CD4-positive, alpha-beta T cell treated with Interleukin-6 for 4 hours (primary cell): Measurements from ENCODE around the gene POLDIP3.
A peak's percentile ranks its signal among the peaks of the same experiment; 100 is the strongest.
"Not testable (repeated sequence)": the region's sequence is repeated elsewhere in the genome, so short reads cannot be mapped to it uniquely, and the experiment has no call there.

Experiments
- DNase-seq: peaks from one replicate; pipeline ENCODE4 v3.0.0-alpha.2; 2020; ENCODE audit warnings: mixed read lengths

Gene POLDIP3

DNA sequence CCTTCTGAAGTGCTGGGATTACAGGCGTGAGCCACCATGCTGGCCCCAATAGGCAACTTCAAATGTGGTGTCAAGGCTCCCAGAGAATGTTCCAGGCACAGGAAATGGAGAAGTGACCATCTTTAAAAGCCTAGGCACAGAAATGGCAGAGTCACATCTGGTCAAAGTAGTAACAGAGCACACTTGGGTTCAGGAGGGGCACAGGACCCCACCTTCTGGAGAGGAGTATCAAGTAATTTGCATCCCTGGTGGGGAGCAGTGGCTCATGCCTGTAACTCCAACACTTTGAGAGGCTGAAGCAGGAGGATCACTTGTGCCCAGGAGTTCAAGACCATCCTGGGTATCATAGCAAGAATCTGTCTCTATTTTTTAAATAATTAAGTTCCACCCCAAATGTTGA is 31.7 kb downstream of the POLDIP3 start:
- no peak for DNase-seq

DNA sequence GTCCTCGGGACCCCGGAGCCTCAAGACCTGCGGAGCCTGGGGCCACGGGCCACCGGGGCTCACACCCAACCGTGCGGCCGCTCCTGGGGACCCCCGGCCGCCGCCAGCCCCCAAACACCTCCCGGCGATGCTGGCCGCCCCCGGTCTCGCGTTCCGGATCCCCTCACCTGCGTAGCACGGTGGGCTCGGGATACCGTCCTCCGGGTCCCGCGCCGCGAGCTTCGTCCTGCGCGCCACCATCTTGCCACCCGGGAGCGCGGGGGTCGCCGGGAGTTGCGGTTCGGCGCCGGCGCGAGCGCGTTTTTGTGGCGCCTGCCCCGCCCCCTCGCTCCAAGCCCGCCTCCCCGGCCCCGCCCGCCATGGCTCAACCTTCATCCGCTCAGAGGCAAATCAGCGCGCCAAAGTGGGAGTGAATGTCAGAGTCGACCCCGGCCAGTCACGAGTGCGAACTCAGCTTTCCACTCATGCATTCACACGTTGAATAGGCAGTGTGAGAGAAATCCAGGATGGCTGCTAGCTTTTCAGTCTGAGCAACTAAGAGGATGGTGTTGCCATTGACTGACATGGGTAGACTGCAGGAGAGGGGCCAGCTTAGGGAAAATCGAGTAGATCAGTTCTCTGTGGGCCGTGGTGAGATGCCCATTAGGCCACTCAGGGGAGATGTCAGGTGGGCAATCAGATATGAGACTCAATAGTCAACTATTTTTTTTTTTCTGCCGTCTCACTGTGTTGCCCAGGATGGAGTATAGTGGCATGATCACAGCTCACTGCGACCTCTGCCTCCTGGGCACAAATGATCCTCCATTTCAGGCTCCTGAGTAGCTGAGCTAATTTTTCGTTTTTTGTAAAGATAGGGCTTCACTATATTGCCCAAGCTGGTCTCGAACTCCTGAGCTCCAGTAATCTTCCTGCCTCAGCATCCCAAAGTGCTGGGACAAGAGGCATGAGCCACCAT is 32.6 kb downstream of the POLDIP3 start:
- DNase-seq: peak; percentile 87

DNA sequence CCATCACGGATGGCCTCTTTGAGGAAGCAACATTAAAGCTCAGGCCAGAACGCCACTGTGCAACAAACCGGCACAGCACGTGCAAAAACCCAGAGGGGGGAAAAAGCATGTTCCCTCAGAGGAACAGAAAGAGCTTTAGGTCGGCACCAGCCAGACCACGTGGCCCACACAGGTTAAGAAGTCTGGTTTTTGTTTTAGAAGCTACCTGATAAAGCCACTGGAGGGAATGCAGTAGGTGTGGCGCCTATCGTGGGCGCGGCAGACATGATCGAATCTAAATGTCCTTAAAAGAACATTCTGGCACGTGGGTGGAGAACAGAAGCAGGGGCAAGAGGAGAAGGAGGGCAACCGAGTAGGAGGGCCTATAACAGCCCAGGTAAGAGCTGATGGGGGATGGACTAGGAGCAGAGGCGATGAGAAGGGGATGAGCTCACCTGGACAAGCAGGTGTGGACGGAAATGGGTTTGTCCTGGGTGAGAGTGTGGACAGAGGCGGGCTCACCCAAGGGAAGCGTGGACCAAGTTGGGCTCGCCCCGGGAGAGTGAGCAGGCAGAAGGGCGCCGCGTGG is 33.4 kb downstream of the POLDIP3 start:
- not testable (repeated sequence) for DNase-seq

DNA sequence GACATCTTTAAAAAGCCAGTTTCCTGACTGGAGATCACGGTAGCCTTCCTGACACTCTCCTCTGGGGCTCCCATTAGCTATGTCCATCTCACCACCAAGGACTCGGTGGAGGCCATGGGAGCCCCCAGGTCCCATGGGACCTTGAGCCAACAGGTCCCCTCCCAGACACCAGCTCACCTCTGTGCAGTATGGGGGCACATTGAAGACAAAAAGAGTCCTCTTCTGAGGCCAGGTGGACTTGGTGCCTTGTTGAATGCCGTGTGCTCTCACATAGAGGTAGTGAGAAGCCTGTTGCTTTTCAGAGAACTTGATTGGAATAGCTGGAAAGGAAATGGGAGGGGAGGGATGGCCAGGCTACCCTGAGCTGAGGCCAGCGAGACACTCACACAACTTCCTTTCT is 34.6 kb downstream of the POLDIP3 start:
- not testable (repeated sequence) for DNase-seq

DNA sequence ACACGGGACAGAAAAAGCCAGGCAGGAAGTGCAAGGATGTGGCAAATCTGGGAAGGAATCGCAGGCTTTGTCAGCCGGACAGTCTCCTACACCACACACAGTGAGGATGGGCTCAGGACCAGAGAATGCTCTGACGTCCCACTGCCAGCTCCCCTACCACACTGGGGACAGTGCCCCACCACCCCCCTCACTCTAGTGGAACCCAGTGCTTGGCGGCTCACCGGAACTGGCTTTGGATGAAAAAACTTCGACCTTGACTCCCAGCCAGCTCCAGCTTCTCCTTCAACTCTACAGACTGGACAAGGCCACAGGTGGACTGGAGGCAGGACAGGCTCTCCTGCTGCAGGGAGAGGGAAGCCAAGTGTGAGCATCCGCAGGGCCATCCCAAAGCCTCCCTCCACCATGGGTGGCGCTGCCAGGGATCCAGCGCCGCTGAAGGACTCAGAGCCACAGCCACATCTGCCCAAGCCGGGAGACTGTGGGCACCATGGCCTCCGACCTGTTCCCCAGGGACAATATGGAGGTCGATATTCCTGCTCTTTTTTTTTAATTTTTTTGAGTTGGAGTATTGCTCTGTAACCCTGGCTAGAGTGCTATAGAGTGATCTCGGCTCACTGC is 37.0 kb downstream of the POLDIP3 start:
- DNase-seq: no peak

DNA sequence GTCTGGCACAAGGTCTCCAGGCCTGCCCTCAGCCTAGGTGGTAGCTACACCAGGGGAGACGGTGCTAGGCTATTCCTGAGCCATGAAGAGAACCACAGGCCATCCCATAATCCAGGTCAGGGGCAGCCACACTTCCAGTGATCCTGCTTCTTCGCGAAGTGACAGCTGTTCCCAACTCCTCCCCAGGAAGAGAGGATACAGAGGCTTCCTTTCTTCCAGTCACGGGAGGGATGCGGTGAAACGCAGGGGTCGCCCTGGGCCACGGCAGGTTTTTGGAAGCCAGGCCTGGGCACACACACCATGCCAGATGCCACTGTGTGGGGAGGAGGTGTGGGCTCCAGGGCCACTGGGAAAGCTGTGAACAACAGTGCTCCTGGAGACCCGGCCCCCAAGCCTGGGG is 37.5 kb downstream of the POLDIP3 start:
- not testable (repeated sequence) for DNase-seq

DNA sequence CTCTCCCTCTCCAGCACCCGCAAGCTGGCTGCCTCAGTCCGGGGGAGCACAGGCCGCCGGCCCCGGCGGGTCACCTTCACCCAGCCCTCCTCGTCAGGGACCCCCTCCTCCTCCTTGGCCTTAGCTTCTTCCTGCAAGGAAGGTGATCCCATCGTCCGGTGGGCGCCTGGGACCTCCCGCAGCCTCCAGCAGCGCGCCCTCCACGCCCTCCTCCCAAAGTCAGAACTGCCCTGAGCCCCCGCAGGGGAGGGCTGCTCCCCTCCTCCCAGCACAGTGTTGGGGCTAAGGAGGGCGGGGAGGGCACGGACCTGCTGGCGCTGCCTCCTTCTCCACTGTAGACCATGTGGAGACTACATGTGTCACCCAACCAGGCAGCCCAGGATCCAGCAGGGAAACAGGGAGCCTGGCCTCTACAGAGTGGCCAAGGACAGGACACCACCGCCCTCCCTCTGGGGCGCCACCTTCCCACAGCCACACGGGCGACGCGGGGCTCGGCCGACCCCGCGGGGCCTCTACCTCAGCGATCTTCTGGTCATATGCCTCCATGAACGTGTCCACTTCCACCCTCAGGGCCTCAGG is 38.6 kb downstream of the POLDIP3 start:
- not testable (repeated sequence) for DNase-seq

DNA sequence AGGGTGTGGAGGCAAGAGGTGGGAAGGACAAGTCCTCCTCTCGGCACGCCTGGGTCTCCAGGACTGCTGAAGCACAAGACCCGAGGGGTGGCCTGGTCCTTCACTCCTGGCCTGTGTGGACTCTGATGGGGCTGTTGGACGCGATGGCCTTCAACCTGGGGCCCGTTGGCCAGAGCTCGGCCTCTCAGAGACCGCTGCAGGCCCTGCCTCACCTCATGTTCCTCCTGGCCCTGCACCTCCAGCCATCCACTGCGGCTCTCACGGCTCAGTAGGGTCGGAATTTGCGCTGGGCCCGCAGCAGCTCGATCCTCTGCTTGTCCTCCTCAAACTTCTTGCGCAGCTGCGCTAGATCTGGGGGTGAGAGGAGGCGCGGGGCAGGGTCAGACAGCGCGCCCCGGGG is 40.2 kb downstream of the POLDIP3 start:
- DNase-seq: not testable (repeated sequence)

DNA sequence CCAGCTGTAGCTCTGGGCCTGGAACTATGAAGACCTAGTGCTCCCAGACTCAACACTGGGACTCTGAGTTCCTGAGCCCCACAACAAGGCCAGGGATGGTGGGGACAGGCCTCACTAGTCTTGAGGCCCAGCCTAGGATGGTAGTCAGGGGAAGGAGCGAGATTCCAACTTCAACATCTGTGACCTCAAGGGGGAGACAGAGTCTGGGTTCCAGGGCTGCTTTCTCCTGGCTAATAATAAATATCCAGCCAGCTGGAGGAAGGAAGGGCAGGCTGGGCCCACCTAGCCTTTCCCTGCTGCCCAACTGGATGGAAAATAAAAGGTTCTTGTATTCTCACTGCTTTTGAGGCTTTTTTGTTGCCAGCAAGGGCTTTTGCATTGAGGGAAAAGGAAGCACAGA is 40.6 kb downstream of the POLDIP3 start:
- not testable (repeated sequence) for DNase-seq

DNA sequence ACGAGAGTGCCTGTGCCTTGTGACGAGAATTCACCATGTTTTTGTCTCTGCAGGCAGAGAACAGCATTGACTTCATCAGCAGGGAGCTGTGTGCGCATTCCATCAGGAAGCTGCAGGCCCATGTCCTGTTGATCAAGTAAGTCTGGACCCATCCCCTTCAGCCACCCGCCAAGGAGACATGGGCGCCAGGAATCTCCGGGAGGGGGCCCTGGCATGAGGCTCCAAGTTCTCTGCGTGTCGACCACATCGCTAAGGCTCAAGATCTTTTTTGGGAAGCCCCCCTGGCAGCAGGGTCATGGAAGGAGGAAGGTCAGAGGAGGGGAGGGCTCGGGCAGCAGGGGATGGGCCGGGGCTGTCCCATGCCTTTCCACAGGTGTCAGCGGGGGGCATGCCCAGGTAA is 43.6 kb downstream of the POLDIP3 start:
- not testable (repeated sequence) for DNase-seq

DNA sequence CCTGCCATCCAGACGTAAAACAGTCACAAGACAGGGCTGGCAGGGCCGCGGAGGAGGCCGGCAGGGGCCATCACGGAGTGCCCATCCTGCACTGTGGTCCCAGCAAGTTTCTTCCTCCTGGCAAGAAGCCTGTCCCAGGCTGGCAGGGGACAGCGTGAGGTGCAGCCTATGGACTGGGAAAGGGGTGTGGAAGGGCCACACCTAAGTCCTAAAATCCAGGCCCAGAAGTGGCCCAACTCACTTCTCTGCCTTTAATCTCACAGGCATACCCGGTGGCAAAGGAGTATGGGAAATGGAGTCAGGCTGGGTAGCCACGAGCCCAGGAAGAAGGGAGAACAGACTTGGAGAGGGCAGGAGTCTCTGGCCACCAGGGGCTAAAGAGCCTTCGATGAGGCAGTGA is 44.1 kb downstream of the POLDIP3 start:
- not testable (repeated sequence) for DNase-seq

DNA sequence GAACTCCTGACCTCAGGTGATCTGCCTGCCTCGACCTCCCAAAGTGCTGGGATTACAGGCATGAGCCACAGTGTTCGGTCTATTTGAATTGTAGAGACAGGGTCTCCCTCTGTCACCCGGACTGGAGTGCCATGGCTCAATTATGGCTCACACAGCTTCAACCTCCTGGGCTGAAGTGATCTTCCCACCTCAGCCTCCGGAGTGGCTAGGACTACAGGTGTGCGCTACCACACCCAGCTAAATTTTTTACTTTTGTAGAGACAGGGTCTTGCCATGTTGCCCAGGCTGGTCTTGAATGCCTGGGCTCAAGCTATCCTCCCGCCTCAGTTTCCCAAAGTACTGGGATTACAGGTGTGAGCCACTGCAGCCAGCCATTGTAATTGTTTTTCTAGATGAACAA is 46.7 kb downstream of the POLDIP3 start:
- not testable (repeated sequence) for DNase-seq

DNA sequence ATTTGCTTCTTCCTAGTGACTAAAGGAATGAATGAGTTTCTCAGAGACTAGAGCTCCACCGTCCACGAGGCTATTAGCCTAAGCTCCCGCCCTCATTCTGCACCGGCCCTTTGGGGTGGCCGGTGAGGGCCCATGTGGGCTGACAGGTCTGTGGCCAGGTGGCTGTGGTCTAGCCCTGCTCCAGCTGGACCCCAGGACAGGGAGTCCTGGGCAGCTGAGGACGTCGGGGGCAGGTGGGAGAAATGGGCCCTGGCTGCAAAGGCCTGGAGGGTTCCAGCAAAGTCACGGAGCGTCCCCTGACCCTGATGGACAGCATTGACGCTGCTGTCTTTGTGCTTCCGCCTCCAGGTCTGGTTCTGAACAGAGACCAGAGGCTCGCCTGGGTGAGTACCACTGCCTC is 48.7 kb downstream of the POLDIP3 start:
- DNase-seq: no peak

DNA sequence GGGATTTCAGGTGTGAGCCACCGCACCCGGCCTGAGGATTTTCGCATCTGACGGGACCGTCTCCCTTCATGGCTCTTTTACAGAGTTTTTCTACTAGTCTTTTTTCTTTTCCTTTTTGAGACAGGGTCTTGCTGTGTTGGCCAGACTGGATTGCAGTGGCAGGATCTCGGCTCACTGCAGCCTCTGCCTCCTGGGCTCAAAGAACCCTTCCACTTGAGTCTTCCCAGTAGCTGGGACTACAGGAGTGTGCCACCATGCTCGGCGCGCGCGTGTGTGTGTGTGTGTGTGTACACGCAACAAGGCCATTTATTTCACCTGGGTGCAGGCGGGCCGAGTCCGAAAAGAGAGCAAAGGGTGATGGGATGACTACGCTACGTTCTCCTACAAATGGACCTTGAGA is 50.0 kb downstream of the POLDIP3 start:
- DNase-seq: no peak

DNA sequence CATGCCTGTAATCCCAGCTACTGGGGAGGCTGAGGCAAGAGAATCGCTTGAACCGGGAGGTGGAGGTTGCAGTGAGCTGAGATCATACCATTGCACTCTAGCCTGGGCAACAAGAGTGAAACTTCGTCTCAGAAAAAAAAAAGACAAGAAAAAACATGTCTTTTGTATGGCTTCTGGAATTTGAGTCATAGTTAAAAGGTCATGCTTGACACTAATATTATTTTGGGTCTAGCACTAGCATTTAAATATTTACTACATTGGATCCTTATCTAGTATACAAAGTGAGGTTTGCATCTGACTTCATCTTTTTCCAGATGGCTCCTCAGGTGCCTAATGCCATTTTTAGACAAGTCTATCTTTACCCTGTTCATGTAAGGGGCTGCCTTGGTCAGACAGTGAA is 50.7 kb downstream of the POLDIP3 start:
- DNase-seq: not testable (repeated sequence)

DNA sequence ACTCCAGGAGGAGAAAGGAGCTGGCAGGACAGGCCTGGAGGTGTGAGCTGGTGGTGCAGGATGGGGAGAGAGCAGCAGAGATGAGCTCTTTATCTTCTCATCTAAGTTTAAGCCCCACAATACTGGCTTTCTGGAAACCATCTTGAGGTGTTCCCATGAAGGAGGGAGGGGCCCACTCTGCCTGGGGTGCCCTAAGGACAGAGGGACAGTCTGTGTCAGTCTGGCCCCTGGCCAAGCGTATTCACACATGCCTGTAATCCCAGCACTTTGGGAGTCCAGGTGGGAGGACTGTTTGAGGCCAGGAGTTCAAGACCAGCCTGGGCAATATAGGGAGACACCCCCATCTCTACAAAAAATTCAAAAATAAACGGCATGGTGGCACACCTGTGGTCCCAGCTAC is 52.0 kb downstream of the POLDIP3 start:
- no peak for DNase-seq

DNA sequence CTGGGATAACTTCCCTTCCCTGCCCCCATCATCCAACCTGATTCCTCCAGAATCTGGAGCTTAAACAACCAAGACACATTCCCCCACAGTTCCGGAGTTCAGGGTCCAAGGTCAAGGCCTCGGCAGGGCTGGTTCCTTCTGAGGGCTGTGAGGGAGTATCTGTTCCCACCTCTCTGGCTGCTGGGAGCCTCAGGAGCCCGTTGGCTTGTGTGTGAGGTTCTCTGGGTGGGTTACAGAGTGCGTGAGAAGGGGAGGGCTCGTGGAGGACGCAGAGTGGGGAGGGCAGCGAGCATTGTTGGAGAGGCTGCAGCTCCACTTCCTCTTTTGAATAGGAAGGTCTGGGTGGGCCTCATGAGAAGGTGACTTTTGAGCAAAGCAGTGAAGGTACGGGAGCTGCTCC is 52.4 kb downstream of the POLDIP3 start:
- DNase-seq: no peak

DNA sequence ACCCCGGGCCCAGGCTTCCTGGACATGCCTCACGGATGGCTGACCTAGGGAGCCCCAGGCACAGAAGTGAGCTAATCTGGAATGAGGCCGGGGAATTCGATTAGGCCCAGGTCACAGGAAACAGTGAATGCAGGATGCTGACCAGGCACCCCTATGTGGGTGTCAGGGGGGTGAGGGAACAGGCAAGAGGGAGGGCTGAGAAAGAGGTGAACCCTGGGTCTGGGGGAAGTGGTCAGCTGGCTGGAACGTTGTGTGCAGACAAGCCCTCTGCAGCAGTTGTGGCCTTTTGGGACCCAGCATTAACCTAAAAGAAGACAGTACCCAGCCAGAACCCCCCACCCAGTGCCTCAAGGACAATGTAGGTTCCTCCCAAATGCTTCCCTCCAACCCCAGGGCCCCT is 52.8 kb downstream of the POLDIP3 start:
- DNase-seq: no peak

DNA sequence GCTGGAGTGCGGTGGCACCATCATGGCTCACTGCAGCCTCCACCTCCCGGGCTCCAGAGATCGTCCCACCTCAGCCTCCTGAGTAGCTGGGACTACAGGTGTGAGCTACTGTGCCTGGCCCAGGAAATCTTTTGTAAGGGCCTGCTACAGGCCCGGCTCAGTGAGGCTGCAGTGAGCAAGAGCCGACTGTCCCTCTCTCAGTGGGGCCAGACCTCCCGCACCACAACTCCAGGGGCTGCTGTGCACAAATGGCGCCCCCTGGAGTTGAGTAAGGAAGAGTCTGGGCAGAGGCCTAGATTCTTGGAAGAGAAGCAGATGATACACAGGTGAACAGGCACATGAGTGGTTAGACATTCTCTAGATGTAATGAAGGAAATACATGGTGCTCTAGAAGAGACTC is 53.9 kb downstream of the POLDIP3 start:
- DNase-seq: peak; percentile 28

DNA sequence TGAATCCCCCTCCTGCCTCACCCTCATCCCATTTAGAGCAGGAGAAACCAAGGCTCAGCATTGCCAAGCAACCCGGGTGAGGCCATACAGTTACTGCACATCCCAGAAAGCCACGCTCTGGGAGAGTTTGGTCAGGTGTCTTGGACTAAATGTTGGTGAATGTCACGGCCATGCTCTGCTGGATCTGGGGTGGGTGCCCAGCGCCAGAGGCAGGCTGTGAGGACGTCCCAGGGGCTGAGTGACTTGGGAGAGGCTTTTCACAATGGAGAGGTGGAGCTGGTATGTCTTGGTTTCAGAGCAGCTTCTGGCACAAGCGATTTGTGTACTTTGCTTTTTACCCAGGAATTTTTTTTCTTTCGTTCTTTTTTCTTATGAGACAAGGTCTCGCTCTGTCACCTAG is 54.3 kb downstream of the POLDIP3 start:
- no peak for DNase-seq

DNA sequence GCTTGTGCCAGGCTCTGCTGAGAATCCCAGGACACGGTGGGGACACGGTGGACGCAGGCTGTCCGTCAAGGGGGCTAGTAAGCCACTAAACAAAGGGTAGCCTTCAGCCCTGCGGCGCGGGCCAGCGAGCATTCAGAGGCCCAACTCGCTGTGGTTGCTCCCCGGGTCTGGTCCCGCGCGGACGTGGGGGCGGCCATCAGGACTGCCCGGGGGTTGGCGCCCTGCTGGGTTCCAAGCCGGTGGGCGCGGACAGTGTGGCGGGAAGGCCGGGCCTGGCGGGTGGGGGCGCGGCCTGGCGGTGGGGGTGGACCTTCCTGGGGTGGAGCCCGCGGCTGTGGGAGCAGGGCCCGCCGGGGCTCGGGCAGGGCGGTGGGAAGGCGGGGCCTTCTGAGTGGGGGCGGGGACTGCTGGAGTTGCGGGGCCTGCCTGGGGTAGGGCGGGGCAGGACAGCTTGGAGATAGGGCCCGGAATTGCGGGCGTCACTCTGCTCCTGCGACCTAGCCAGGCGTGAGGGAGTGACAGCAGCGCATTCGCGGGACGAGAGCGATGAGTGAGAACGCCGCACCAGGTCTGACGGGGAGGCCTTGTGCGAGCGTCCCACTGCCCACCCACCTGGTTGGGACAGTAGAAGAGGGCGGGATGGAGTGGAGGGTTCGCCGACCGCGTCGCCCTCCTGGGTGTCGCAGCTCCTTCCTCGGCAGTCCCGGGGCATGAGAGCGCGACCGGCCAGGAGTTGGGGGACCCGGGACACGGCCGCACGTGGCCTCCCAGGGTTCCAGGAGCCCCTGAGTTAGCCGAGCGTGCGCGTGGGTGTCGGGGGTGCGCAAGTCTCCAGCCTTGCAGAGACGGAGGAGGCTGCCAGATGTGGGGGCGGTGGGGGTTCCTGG is 61.0 kb downstream of the POLDIP3 start, which contains the start of gene SERHL2:
Gene SERHL2, plus strand, starts transcription at position 482 of the 887 bp plus-strand sequence. Its CDS starts 65 bp downstream, at position 547.
- DNase-seq: peak; percentile 90

DNA sequence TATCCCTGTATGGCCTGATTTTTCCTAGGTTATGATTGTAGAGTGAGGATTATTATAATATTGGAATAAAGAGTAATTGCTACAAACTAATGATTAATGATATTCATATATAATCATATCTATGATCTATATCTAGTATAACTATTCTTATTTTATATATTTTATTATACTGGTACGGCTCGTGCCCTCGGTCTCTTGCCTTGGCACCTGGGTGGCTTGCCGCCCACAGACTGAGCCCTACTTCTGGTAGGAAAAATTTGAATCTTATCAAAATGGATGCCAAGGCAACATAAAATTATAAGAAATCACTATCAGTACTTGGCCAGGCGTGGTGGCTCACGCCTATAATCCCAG is 62.4 kb downstream of the POLDIP3 start:
- DNase-seq: not testable (repeated sequence)
